Posterior cingulate gyrus (tissue), 11 donors: Measurements from ENCODE around the gene DNAJC12.
A peak's percentile ranks its signal among the peaks of the same experiment; 100 is the strongest.
"Not testable (repeated sequence)": the region's sequence is repeated elsewhere in the genome, so short reads cannot be mapped to it uniquely, and the experiment has no call there.

Experiments used
- DNase-seq, 10 donors: peaks; one replicate each; pipeline versions ENCODE4 v3.0.0 to v3.0.0-alpha.2; 2020 to 2021; ENCODE audit warnings: mixed read lengths in 3 of 10
- intact Hi-C: fragments of 100-400 bp; cut with DNase I; formaldehyde crosslinking; loops from one replicate; pipeline ENCODE4 v1.15.1; 2023

The DNAJC12 gene

GRCh38 chr10:67837541-67838314 is at the start of gene DNAJC12:
DNAJC12 (minus strand) TSS chr10:67838188; CDS start chr10:67838011, 177 bp downstream.
- intact Hi-C loops, result no loop called here
- no peak for DNase-seq

GRCh38 chr10:67884842-67885670 is 47.1 kb upstream of the DNAJC12 start:
- intact Hi-C loops, result loop anchor here (1.0 to 10.0 kb wide), 4 partner anchors 38 to 522 kb away; partner anchors contain the start of genes HERC4, HNRNPH3, PBLD and RUFY2
- DNase-seq, result peak; percentile 61 to 97 (median 78)

- intact Hi-C loops, result loop anchor here (1.0 to 10.0 kb wide), 4 partner anchors 37 to 523 kb away; partner anchors contain the start of genes HERC4, HNRNPH3, PBLD and RUFY2
- peak; percentile 91 to 99 (median 96) for DNase-seq
Measured at GRCh38 chr10:67884313-67884841, 46.4 kb upstream of the DNAJC12 start, which contains the start of gene SIRT1. SIRT1 (plus strand) TSS chr10:67884656; CDS start chr10:67884722, 66 bp downstream.

GRCh38 chr10:67883710-67884312 is 45.8 kb upstream of the DNAJC12 start:
- intact Hi-C loops, result loop anchor here (1.0 to 10.0 kb wide), 4 partner anchors 37 to 523 kb away; partner anchors contain the start of genes HERC4, HNRNPH3, PBLD and RUFY2
- no peak for DNase-seq

GRCh38 chr10:67878133-67878532 is 40.1 kb upstream of the DNAJC12 start:
- intact Hi-C loops, result no loop called here
- DNase-seq, result no peak

- intact Hi-C loops, DNase-seq: not testable (repeated sequence)
Measured at GRCh38 chr10:67877421-67877820, 39.4 kb upstream of the DNAJC12 start.

- DNase-seq, result no peak
- intact Hi-C loops, result no loop called here
Measured at GRCh38 chr10:67875340-67876238, 37.6 kb upstream of the DNAJC12 start.

GRCh38 chr10:67869996-67870395 is 32.0 kb upstream of the DNAJC12 start:
- intact Hi-C loops, result no loop called here
- no peak for DNase-seq

GRCh38 chr10:67868132-67868531 is 30.1 kb upstream of the DNAJC12 start:
- intact Hi-C loops, result no loop called here
- no peak for DNase-seq

GRCh38 chr10:67864607-67865371 is 26.8 kb upstream of the DNAJC12 start:
- DNase-seq, result peak in 1 of 10 donors; percentile 7
- intact Hi-C loops, result no loop called here

- no peak for DNase-seq
- intact Hi-C loops, result no loop called here
Measured at GRCh38 chr10:67863094-67863493, 25.1 kb upstream of the DNAJC12 start.

- intact Hi-C loops, result no loop called here
- DNase-seq, result peak in 1 of 10 donors; percentile 12
Measured at GRCh38 chr10:67861750-67862432, 23.9 kb upstream of the DNAJC12 start.

- no peak for DNase-seq
- intact Hi-C loops, result loop anchor here (10.0 kb wide), 2 partner anchors 476 to 1046 kb away; partner anchors contain the start of genes DDX50, HNRNPH3 and PBLD
Measured at GRCh38 chr10:67858971-67859370, 21.0 kb upstream of the DNAJC12 start.

GRCh38 chr10:67853512-67853911 is 15.5 kb upstream of the DNAJC12 start:
- no peak for DNase-seq
- intact Hi-C loops, result loop anchor here (5.0 to 10.0 kb wide), 3 partner anchors 359 to 1051 kb away; partner anchors contain the start of genes DDX50, HNRNPH3 and PBLD

GRCh38 chr10:67852761-67853160 is 14.8 kb upstream of the DNAJC12 start:
- no peak for DNase-seq
- intact Hi-C loops, result loop anchor here (5.0 to 10.0 kb wide), 3 partner anchors 360 to 1052 kb away; partner anchors contain the start of genes DDX50, HNRNPH3 and PBLD

GRCh38 chr10:67851186-67851585 is 13.2 kb upstream of the DNAJC12 start:
- no peak for DNase-seq
- intact Hi-C loops, result loop anchor here (5.0 to 10.0 kb wide), 3 partner anchors 361 to 1054 kb away; partner anchors contain the start of genes DDX50, HNRNPH3 and PBLD

- DNase-seq, result peak; percentile 92 to 99 (median 97)
Measured at GRCh38 chr10:67849331-67850011, 11.5 kb upstream of the DNAJC12 start.

More at GRCh38 chr10:67849331-67850011, 11.5 kb upstream of the DNAJC12 start:
- intact Hi-C loops, result loop anchor here (5.0 to 10.0 kb wide), 4 partner anchors 33 to 1055 kb away; partner anchors contain the start of genes DDX50, HNRNPH3, PBLD and SIRT1
